SK-N-SH (cell line): ENCODE data around the gene MRGPRD. TPM values are rescaled to one million over a fixed set of nuclear protein-coding genes. Genes with fewer than 3 reads are reported as not detected.

Source experiments
- CTCF ChIA-PET: fragments of 300-600, 350-600 bp; formaldehyde crosslinking; extraction: SDS; loops from one replicate; lab custom pipeline; 2021; lab: Yijun Ruan, JAX
- POLR2A ChIA-PET: fragments of 350-600 bp; sonication (Branson Sonifier 250); formaldehyde crosslinking; extraction: SDS; loops from one replicate; lab custom pipeline; 2020; ENCODE audit warnings: antibody characterized with exemption, inconsistent platforms; lab: Yijun Ruan, JAX
- DNase-seq: peaks from one replicate; pipeline ENCODE4 v3.0.0; 2012
- H2AFZ ChIP-seq: fragments of 200-600 bp; sonication (generic); 2 replicates; pipeline ENCODE4 v1.8.1; 2016; ENCODE audit warnings: antibody characterized with exemption, mild to moderate bottlenecking, low read depth
- H3F3A ChIP-seq: fragments of 200-600 bp; sonication (generic); replicated peaks from 2 replicates; pipeline ENCODE3; 2016; ENCODE audit warnings: antibody characterized with exemption, mild to moderate bottlenecking; ENCODE audit not compliant: insufficient read depth
- H3K27ac ChIP-seq, 2 experiments: fragments of 200-500 bp in 1 of 2; fragments of 200-600 bp in 1 of 2; sonication (Bioruptor generic) in 1 of 2; sonication (generic), shearing (Covaris generic) in 1 of 2; 2 replicates each; pipeline versions ENCODE4 v1.5.1 to v1.6.1; 2014 to 2016; ENCODE audit warnings: low read depth in 2 of 2, inconsistent platforms in 1 of 2, low read length in 1 of 2, mild to moderate bottlenecking in 1 of 2, mixed read lengths in 1 of 2
- H3K27me3 ChIP-seq: fragments of 200-600 bp; sonication (generic), shearing (Covaris generic); 2 replicates; pipeline ENCODE4 v1.6.1; 2016; ENCODE audit warnings: mixed run types; ENCODE audit not compliant: insufficient read depth
- H3K36me3 ChIP-seq, 2 experiments: fragments of 200-500 bp in 1 of 2; fragments of 200-600 bp in 1 of 2; sonication (Bioruptor generic) in 1 of 2; sonication (generic) in 1 of 2; replicated peaks in 1 of 2; 2 replicates each; pipeline versions ENCODE3 to v1.5.1; 2014 to 2016; ENCODE audit warnings: low read length in 1 of 2, mild to moderate bottlenecking in 1 of 2; ENCODE audit not compliant: insufficient read depth in 2 of 2, control insufficient read depth in 1 of 2
- H3K4me1 ChIP-seq, 2 experiments: fragments of 200-500 bp in 1 of 2; fragments of 200-600 bp in 1 of 2; sonication (Bioruptor generic) in 1 of 2; sonication (generic), shearing (Covaris generic) in 1 of 2; 2 replicates each; pipeline versions ENCODE4 v1.5.1 to v1.6.1; 2014 to 2016; ENCODE audit warnings: low read depth in 1 of 2, low read length in 1 of 2, mixed run types in 1 of 2; ENCODE audit not compliant: insufficient read depth in 2 of 2, control insufficient read depth in 1 of 2
- H3K4me2 ChIP-seq: fragments of 200-600 bp; sonication (generic), shearing (Covaris generic); 2 replicates; pipeline ENCODE4 v1.6.1; 2017; ENCODE audit warnings: mixed run types
- H3K4me3 ChIP-seq, 2 experiments: fragments of 200-500 bp in 1 of 2; fragments of 200-600 bp in 1 of 2; sonication (Bioruptor generic) in 1 of 2; sonication (generic), shearing (Covaris generic) in 1 of 2; 2 replicates each; pipeline versions ENCODE4 v1.5.1 to v1.8.1; 2014 to 2016; ENCODE audit warnings: low read depth in 2 of 2, inconsistent platforms in 1 of 2, low read length in 1 of 2, mild to moderate bottlenecking in 1 of 2, mixed read lengths in 1 of 2, moderate library complexity in 1 of 2
- H3K79me2 ChIP-seq: fragments of 200-600 bp; sonication (generic); 2 replicates; pipeline ENCODE4 v1.8.1; 2017; ENCODE audit warnings: mild to moderate bottlenecking; ENCODE audit not compliant: insufficient read depth
- H3K9ac ChIP-seq: fragments of 200-600 bp; sonication (generic); 2 replicates; pipeline ENCODE4 v1.6.1; 2017; ENCODE audit warnings: mixed run types
- H3K9me2 ChIP-seq: fragments of 200-600 bp; sonication (generic); 2 replicates; pipeline ENCODE4 v1.6.1; 2017; ENCODE audit warnings: mixed run types
- H3K9me3 ChIP-seq: fragments of 200-600 bp; sonication (generic); 2 replicates; pipeline ENCODE4 v1.6.1; 2017; ENCODE audit warnings: mixed run types, mild to moderate bottlenecking, moderate library complexity
- H4K20me1 ChIP-seq: fragments of 200-600 bp; sonication (generic); 2 replicates; pipeline ENCODE4 v1.6.1; 2017; ENCODE audit warnings: mild to moderate bottlenecking, mixed run types; ENCODE audit not compliant: insufficient read depth
- CHD2 ChIP-seq: fragments of 150-350 bp; IDR thresholded peaks from 2 replicates; pipeline ENCODE4 v1.6.1; 2018; ENCODE audit warnings: low read length; ENCODE audit not compliant: partially characterized antibody
- ELF1 ChIP-seq: IDR thresholded peaks from 2 replicates; pipeline ENCODE4 v1.4.0; 2012
- EP300 ChIP-seq, 2 experiments: IDR thresholded peaks; 2 replicates each; pipeline versions ENCODE4 v1.4.0 to v1.6.1; 2012; ENCODE audit warnings: borderline replicate concordance in 1 of 2, low read depth in 1 of 2, low read length in 1 of 2
- FOSL2 ChIP-seq: IDR thresholded peaks from 2 replicates; pipeline ENCODE4 v1.4.0; 2012; ENCODE audit warnings: low read depth, mild to moderate bottlenecking, moderate library complexity, borderline replicate concordance
- FOXM1 ChIP-seq: IDR thresholded peaks from 2 replicates; pipeline ENCODE4 v1.4.0; 2012; ENCODE audit warnings: low read depth, mild to moderate bottlenecking
- GABPA ChIP-seq: IDR thresholded peaks from 2 replicates; pipeline ENCODE4 v1.4.0; 2012; ENCODE audit warnings: low read depth, mild to moderate bottlenecking
- GATA2 ChIP-seq: sonication (generic); formaldehyde crosslinking; IDR thresholded peaks from 2 replicates; pipeline ENCODE4 v1.5.0; 2020; ENCODE audit warnings: mild to moderate bottlenecking, missing genetic modification reagents
- MEF2A ChIP-seq: IDR thresholded peaks from 2 replicates; pipeline ENCODE4 v1.4.0; 2012; ENCODE audit warnings: low read depth, borderline replicate concordance
- NFIC ChIP-seq: IDR thresholded peaks from 2 replicates; pipeline ENCODE4 v1.4.0; 2012; ENCODE audit warnings: borderline replicate concordance
- NRF1 ChIP-seq: IDR thresholded peaks from 2 replicates; pipeline ENCODE4 v1.6.1; 2012; ENCODE audit warnings: low read depth, mild to moderate bottlenecking, low read length
- POLR2AphosphoS5 ChIP-seq: IDR thresholded peaks from 2 replicates; pipeline ENCODE4 v1.6.1; 2012; ENCODE audit warnings: low read depth, low read length
- RAD21 ChIP-seq: IDR thresholded peaks from 2 replicates; pipeline ENCODE4 v1.6.1; 2012; ENCODE audit warnings: mild to moderate bottlenecking, low read length
- SIN3A ChIP-seq: IDR thresholded peaks from 2 replicates; pipeline ENCODE4 v1.6.1; 2012; ENCODE audit warnings: low read depth, mild to moderate bottlenecking, low read length, moderate library complexity, borderline replicate concordance
- SMC3 ChIP-seq: IDR thresholded peaks from 2 replicates; pipeline ENCODE4 v1.6.1; 2012; ENCODE audit warnings: low read depth, low read length, improper control_type of control experiment
- TAF1 ChIP-seq: IDR thresholded peaks from 2 replicates; pipeline ENCODE4 v1.6.1; 2012; ENCODE audit warnings: low read depth, mild to moderate bottlenecking, low read length, moderate library complexity, borderline replicate concordance
- WGBS: methylation state at CpG from one replicate; pipeline ENCODE4 v1.1.6; 2017; ENCODE audit warnings: low lambda C conversion rate; 5-methylcytosine and 5-hydroxymethylcytosine counted together
- polyA plus RNA-seq, 3 experiments: library from polyadenylated mRNA; depleted of rRNA; stranded (reverse); fragments of >200 nt; gene quantifications; 2 replicates each; pipeline ENCODE4 v1.2.3, GENCODE V29; 2012
- TF ChIP-seq, protein P1 (sequence below): fragments of 150-350 bp; IDR thresholded peaks from 2 replicates; pipeline ENCODE4 v1.6.1; 2016; ENCODE audit warnings: mild to moderate bottlenecking, low read depth, low read length
- TF ChIP-seq, protein P2 (sequence below): IDR thresholded peaks from 2 replicates; pipeline ENCODE4 v1.4.0; 2012; ENCODE audit warnings: low read depth
- TF ChIP-seq, protein P3 (sequence below): fragments of 150-350 bp; IDR thresholded peaks from 2 replicates; pipeline ENCODE4 v1.6.1; 2017; ENCODE audit warnings: antibody characterized with exemption, low read length, low read depth, borderline replicate concordance
- TF ChIP-seq, protein P4 (sequence below): IDR thresholded peaks from 2 replicates; pipeline ENCODE4; 2012

Gene MRGPRD
- polyA plus RNA-seq, 1 of the 3 experiments (the other 2 are of a cell fraction) = not detected

- Histone ChIP-seq H3K79me2 (no peaks in the 10 kb centered on the region), H3K27me3 (no peaks in the 10 kb centered on the region), H3K36me3 (peaks cover 0 to 39% of the 10 kb centered on the region in 2 experiments), H3K9me3 (no peaks in the 10 kb centered on the region), H2AFZ (no peak overlapping the region), H3K9me2 (no peaks in the 10 kb centered on the region), H3K4me2 (no peak overlapping the region), H3F3A (no peaks in the 10 kb centered on the region), H3K4me3 (no peak overlapping the region), H3K27ac (no peak overlapping the region), H3K9ac (no peak overlapping the region), H4K20me1 (no peaks in the 10 kb centered on the region), H3K4me1 (no peaks in the 10 kb centered on the region)
- 86% methylated on average over 20 of the region's 33 CpGs for WGBS
- TF ChIP-seq GATA2 (CRISPR knock-in tag) (no peak), CHD2 (no peak), MEF2A (no peak), RAD21 (no peak), TAF1 (no peak), NFIC (no peak), EP300 (IDR thresholded peaks at IDR 0.05; ENCODE audit: borderline replicate concordance in 1 of 2, low read depth in 1 of 2, low read length in 1 of 2) (no peak), ELF1 (no peak), FOSL2 (no peak), POLR2AphosphoS5 (no peak), FOXM1 (no peak), SIN3A (no peak), NRF1 (no peak), GABPA (no peak), SMC3 (no peak)
- TF ChIP-seq, protein P1, sequence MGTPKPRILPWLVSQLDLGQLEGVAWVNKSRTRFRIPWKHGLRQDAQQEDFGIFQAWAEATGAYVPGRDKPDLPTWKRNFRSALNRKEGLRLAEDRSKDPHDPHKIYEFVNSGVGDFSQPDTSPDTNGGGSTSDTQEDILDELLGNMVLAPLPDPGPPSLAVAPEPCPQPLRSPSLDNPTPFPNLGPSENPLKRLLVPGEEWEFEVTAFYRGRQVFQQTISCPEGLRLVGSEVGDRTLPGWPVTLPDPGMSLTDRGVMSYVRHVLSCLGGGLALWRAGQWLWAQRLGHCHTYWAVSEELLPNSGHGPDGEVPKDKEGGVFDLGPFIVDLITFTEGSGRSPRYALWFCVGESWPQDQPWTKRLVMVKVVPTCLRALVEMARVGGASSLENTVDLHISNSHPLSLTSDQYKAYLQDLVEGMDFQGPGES = no peak
- TF ChIP-seq, protein P2, sequence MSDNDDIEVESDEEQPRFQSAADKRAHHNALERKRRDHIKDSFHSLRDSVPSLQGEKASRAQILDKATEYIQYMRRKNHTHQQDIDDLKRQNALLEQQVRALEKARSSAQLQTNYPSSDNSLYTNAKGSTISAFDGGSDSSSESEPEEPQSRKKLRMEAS = no peak
- TF ChIP-seq, protein P3, sequence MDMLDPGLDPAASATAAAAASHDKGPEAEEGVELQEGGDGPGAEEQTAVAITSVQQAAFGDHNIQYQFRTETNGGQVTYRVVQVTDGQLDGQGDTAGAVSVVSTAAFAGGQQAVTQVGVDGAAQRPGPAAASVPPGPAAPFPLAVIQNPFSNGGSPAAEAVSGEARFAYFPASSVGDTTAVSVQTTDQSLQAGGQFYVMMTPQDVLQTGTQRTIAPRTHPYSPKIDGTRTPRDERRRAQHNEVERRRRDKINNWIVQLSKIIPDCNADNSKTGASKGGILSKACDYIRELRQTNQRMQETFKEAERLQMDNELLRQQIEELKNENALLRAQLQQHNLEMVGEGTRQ = no peak
- TF ChIP-seq, protein P4, sequence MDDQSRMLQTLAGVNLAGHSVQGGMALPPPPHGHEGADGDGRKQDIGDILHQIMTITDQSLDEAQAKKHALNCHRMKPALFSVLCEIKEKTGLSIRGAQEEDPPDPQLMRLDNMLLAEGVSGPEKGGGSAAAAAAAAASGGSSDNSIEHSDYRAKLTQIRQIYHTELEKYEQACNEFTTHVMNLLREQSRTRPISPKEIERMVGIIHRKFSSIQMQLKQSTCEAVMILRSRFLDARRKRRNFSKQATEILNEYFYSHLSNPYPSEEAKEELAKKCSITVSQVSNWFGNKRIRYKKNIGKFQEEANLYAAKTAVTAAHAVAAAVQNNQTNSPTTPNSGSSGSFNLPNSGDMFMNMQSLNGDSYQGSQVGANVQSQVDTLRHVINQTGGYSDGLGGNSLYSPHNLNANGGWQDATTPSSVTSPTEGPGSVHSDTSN = no peak
- ChIA-PET CTCF (no interaction called here), POLR2A (no interaction called here)
- no peak for DNase-seq
These were observed 40.9 kb downstream of the MRGPRD start for GRCh38 chr11:68939583-68940555.
